DND-41 (cell line): ENCODE measurements around the gene KCNAB1.

Experiments
- ATAC-seq: fragments of 200-7000 bp; cut with Tn5 transposase; 3 replicates; pipeline ENCODE4 v1.9.1; 2021; ENCODE audit warnings: low read depth; ENCODE audit not compliant: insufficient read depth
- DNase-seq: peaks from one replicate; pipeline ENCODE4 v3.0.0-alpha.2; 2020
- H2AFZ ChIP-seq: 2 replicates; pipeline ENCODE4 v1.6.0; 2012; ENCODE audit warnings: low read depth, low read length
- H3K27ac ChIP-seq: 2 replicates; pipeline ENCODE4 v1.5.1; 2012; ENCODE audit warnings: low read length, inconsistent platforms
- H3K27me3 ChIP-seq: fragments of 200-600 bp; sonication (generic); 2 replicates; pipeline ENCODE4 v1.6.0; 2012; ENCODE audit warnings: low read length, mild to moderate bottlenecking, inconsistent platforms; ENCODE audit not compliant: insufficient read depth, poor library complexity
- H3K36me3 ChIP-seq: 2 replicates; pipeline ENCODE4 v1.5.1; 2012; ENCODE audit warnings: low read length, inconsistent platforms; ENCODE audit not compliant: insufficient read depth
- H3K4me1 ChIP-seq: 2 replicates; pipeline ENCODE4 v1.5.1; 2012; ENCODE audit warnings: mild to moderate bottlenecking, low read length; ENCODE audit not compliant: insufficient read depth
- H3K4me2 ChIP-seq: 2 replicates; pipeline ENCODE4 v1.6.0; 2012; ENCODE audit warnings: mild to moderate bottlenecking, moderate library complexity, low read length, inconsistent platforms; ENCODE audit not compliant: insufficient read depth
- H3K4me3 ChIP-seq, 2 experiments: fragments of 200-600 bp in 1 of 2; shearing (Covaris generic) in 1 of 2; 2 replicates each; pipeline ENCODE4 v1.5.1; 2012 to 2016; ENCODE audit warnings: inconsistent platforms in 2 of 2, low read length in 2 of 2, mild to moderate bottlenecking in 2 of 2, low read depth in 1 of 2, moderate library complexity in 1 of 2
- H3K79me2 ChIP-seq: 2 replicates; pipeline ENCODE4 v1.6.0; 2012; ENCODE audit warnings: low read length, inconsistent platforms; ENCODE audit not compliant: insufficient read depth
- H3K9ac ChIP-seq: 2 replicates; pipeline ENCODE4 v1.6.0; 2012; ENCODE audit warnings: low read depth, mild to moderate bottlenecking, inconsistent platforms, low read length, moderate library complexity
- H3K9me3 ChIP-seq: 2 replicates; pipeline ENCODE4 v1.5.1; 2012; ENCODE audit warnings: low read length, moderate library complexity, mild to moderate bottlenecking, inconsistent platforms; ENCODE audit not compliant: insufficient read depth, severe bottlenecking
- H4K20me1 ChIP-seq: 2 replicates; pipeline ENCODE4 v1.6.0; 2012; ENCODE audit warnings: low read length; ENCODE audit not compliant: insufficient read depth
- CTCF ChIP-seq: IDR thresholded peaks from 2 replicates; pipeline ENCODE4 v1.5.1; 2012; ENCODE audit warnings: borderline replicate concordance, low read length, moderate library complexity, mild to moderate bottlenecking; ENCODE audit not compliant: poor library complexity, severe bottlenecking; ENCODE audit errors: extremely low read depth
- EZH2 ChIP-seq: IDR thresholded peaks from 3 replicates; pipeline ENCODE4 v1.6.1; 2012; ENCODE audit warnings: borderline replicate concordance, low read depth, mild to moderate bottlenecking, moderate library complexity, low read length, inconsistent platforms; ENCODE audit not compliant: severe bottlenecking

Gene KCNAB1

DNA sequence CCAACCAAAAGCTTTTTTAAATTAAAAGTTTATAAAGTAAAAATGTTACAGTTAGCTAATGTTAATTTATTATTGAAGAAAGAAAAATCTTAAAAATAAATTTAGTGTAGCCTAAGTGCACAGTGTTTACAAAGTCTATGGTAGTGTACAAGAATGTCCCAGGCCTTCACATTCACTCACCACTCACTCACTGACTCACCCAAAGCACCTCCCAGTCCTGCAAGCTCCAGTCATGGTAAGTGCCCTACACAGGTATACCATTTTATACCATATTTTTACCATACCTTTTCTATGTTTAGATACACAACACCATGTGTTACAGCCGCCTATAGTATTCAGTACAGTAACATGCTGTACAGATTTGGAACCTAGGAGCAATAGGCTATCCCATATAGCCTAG lies 405.4 kb downstream of the KCNAB1 start:
- ATAC-seq: no peak

DNA sequence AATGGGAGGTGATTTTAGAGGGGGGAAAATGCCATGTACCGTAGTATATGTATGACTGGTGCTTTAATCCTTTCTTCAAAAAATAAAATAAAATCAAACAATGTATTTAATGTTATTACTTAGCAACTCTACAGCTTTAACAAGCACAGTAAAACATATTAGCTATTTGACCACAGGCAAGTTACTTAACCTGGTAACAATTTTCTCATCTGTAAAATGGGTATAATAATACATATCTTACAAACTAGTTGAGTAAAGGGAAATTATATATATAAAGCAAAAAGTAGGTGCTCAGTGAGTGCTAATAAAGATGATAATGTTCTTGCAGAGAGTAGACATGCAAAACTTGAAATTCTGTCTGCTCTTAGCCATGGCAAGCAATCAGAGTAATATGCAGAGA lies 406.7 kb downstream of the KCNAB1 start:
- H3K9ac ChIP-seq: no peak overlapping the region
- no peaks in the 10 kb centered on the region for H3K27me3 ChIP-seq
- TF ChIP-seq CTCF (no peak), EZH2 (no peak)
- H3K4me2 ChIP-seq: no peak overlapping the region
- peaks cover 3% of the 10 kb centered on the region; the same call in 1 of the 2 replicates for H3K4me1 ChIP-seq
- no peaks in the 10 kb centered on the region for H4K20me1 ChIP-seq
- no peaks in the 10 kb centered on the region for H3K79me2 ChIP-seq
- no peak overlapping the region for H3K4me3 ChIP-seq
- DNase-seq (no peak), ATAC-seq (no peak)
- H3K27ac ChIP-seq: no peak overlapping the region
- no peaks in the 10 kb centered on the region for H3K9me3 ChIP-seq
- no peaks in the 10 kb centered on the region for H3K36me3 ChIP-seq
- no peak overlapping the region for H2AFZ ChIP-seq

More for the DNA sequence above, 405.4 kb downstream of the KCNAB1 start:
- H3K27ac ChIP-seq: no peak overlapping the region
- H3K4me2 ChIP-seq: no peak overlapping the region
- peaks cover 3% of the 10 kb centered on the region; the same call in 1 of the 2 replicates for H3K4me1 ChIP-seq
- no peaks in the 10 kb centered on the region for H3K9me3 ChIP-seq
- H3K27me3 ChIP-seq: no peaks in the 10 kb centered on the region
- H2AFZ ChIP-seq: no peak overlapping the region
- no peak overlapping the region for H3K9ac ChIP-seq
- no peak for DNase-seq
- TF ChIP-seq EZH2 (no peak), CTCF (no peak)
- no peaks in the 10 kb centered on the region for H4K20me1 ChIP-seq
- H3K4me3 ChIP-seq: no peak overlapping the region
- H3K36me3 ChIP-seq: no peaks in the 10 kb centered on the region
- H3K79me2 ChIP-seq: no peaks in the 10 kb centered on the region

GRCh38 chr3:156530980-156531379 lies 410.6 kb downstream of the KCNAB1 start:
- no peak overlapping the region for H3K4me3 ChIP-seq
- TF ChIP-seq EZH2 (no peak), CTCF (no peak)
- no peaks in the 10 kb centered on the region for H3K27me3 ChIP-seq
- no peaks in the 10 kb centered on the region for H3K9me3 ChIP-seq
- H2AFZ ChIP-seq: no peak overlapping the region
- H3K4me1 ChIP-seq: no peaks in the 10 kb centered on the region
- H3K4me2 ChIP-seq: no peak overlapping the region
- DNase-seq (no peak), ATAC-seq (no peak)
- no peak overlapping the region for H3K9ac ChIP-seq
- H3K36me3 ChIP-seq: no peaks in the 10 kb centered on the region
- H4K20me1 ChIP-seq: no peaks in the 10 kb centered on the region; the same call in 1 of the 2 replicates
- H3K27ac ChIP-seq: no peak overlapping the region
- H3K79me2 ChIP-seq: no peaks in the 10 kb centered on the region

DNA sequence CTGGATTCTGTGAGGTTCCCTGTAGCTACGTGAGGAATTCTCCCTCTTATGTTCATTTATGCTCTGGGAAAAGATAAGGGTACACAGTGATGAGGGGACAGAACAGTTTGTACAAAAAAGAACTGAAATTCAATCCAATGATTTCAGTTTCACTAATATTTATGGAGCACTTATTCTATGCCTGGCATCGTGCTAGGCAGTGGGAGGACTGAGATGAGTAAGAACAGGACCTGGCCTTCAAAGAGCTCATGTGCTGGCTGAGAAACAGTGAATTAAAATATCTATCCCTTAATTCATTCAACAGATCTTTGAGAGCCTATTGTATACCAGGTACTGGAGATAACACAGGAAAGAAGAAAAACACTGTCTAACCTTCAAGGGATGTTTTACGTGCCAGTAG lies 412.4 kb downstream of the KCNAB1 start:
- ATAC-seq: no peak
- H3K4me2 ChIP-seq: no peak overlapping the region
- no peaks in the 10 kb centered on the region for H3K36me3 ChIP-seq
- H3K79me2 ChIP-seq: no peaks in the 10 kb centered on the region
- TF ChIP-seq CTCF: no peak
- no peak overlapping the region for H3K4me3 ChIP-seq
- no peaks in the 10 kb centered on the region; the same call in 1 of the 2 replicates for H4K20me1 ChIP-seq
- H3K9me3 ChIP-seq: no peaks in the 10 kb centered on the region
- no peaks in the 10 kb centered on the region for H3K4me1 ChIP-seq
- no peak overlapping the region for H3K27ac ChIP-seq
- no peak overlapping the region for H2AFZ ChIP-seq
- no peak overlapping the region for H3K9ac ChIP-seq
- H3K27me3 ChIP-seq: no peaks in the 10 kb centered on the region
- no peak for DNase-seq
